Bone marrow (tissue), 2 donors: ENCODE results near the gene AMMECR1.

Source experiments
- DNase-seq, 2 donors: peaks; one replicate each; lab custom pipeline; 2025; lab: John Stamatoyannopoulos, UW

Gene AMMECR1

DNA sequence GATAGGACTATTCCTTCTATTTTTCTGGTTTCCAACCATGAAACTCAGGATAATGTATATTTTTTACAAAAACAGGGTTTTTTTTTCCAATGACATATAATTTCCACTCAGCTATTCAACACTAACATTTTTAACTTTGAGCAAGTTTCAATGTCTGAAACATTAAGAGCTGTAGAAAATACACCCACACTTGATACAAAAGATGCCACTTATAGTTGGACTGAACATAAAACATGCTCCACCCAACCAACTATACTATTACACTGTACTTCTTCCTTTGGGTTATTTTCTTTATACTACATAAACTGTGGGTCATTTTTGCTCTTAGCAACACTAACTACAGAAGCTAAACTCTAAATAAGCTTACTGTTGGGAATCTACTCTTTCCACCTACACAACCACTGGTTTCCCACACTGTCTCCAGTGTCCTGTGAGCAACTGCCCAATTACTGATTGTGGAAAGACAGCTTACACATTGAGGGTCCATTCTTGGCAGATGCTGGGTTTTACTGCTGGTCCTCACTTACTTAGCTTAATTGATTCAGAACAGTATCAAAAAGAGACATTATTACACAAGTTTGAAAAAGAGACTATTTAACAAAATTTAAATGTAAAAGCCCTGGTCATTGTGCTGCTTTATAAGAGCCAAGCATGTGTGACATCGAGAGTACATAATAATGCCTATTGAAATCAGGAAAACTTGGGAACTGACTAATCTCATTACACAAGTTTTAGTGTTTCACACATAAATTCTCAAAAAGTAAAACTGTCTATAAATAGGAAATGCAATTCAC, 6.3 kb downstream of the AMMECR1 start:
- no peak for DNase-seq

GRCh38 chrX:110310896-110311295, 7.0 kb downstream of the AMMECR1 start:
- DNase-seq: no peak

- DNase-seq: no peak
These were observed 7.7 kb downstream of the AMMECR1 start for GRCh38 chrX:110310000-110310790.

GRCh38 chrX:110308220-110308619, 9.7 kb downstream of the AMMECR1 start:
- DNase-seq: no peak

DNA sequence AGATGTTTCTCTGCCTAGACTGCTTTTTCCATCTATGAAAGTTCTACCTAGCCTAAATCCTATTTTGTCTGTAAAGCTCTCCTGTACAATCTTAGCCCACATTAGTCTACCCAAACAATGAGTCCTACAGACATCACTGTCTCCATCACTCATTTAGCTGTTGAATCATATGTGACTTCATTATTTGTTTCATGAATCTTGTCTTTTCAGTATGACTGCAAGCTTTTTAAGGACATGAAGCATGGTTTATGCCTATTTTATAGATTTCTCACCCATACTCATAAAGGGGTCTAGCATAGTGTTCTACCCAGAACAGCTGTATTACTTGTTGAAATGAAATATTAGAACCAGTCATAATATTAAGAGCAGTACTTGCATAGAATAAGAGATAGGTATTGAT, 13.0 kb downstream of the AMMECR1 start:
- DNase-seq: no peak

GRCh38 chrX:110304371-110304770, 13.5 kb downstream of the AMMECR1 start:
- DNase-seq: no peak

GRCh38 chrX:110302975-110303374, 14.9 kb downstream of the AMMECR1 start:
- DNase-seq: no peak

DNA sequence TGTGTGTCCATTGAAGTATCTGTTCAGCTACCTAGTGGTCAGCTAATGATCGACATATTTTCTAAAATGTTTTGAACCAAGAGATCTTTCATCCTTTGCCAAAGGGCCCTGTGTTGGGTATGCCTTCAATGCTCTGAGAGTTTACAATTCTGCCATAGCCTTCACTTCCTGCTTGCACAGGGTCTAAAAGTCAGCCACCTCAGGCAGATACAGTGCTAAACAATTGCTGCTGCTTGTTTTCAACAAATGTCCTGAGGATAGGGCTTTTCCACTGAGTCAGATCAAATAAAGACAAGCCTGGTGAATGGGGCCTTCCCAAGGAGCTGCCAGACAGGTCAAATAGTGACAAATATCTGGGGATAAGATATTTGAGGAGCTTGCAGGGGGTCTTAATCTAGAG, 16.7 kb downstream of the AMMECR1 start:
- no peak for DNase-seq

DNA sequence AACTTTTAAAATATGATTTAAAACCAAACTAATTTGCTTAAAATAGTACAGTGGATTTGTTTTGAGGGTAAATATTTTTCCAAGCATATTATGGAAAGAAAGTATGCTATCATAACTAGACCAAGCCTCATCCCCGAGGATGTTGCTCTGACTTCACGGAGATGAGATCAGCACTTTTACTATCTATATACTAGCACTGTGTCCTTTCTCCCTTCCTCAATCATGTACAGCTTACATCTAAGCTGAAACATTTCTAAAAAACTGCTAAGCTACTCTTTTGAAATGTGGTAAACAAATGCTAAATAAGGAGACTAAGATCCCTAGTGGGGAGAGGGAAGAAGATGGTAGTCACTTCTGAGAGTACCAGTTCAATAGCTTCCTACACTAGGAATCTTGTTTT, 23.8 kb downstream of the AMMECR1 start:
- no peak for DNase-seq

DNA sequence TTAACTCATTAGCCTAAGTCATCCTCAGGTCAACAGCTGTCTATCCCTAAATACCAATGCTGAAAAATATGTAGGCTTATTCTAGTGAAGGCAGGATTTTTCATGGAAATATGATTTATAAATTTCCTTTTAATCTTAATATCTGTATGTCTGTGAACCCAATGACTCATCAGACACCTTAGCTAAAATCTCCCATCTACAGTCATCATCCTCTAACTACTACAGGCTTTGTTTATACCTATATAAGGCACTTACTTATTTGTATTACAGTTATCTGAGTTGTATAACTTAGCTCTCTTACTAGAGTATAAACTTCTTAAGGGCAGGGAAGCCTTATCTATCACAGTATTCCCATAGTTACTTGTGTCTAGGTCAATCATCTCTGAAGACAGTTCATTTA, 24.2 kb downstream of the AMMECR1 start:
- DNase-seq: no peak

- DNase-seq: no peak
These were observed 30.3 kb downstream of the AMMECR1 start for GRCh38 chrX:110287605-110288004.

DNA sequence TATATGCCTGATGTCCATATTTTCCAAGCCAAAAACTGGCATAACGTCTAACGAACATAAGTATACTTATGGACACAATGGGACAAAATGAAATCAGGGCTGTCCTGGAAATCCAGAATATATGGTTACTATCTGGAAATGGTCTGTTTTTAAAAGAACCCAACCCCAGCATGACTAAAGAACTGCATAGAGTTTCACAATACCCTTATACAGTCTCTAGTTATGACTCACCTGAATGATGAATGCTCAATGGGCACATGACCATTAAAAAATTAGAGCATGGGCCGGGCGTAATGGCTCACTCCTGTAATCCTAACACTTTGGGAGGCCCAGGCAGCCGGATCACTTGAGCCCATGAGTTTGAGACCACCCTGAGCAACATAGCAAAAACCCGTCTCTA, 31.8 kb downstream of the AMMECR1 start:
- DNase-seq: no peak

GRCh38 chrX:110284159-110284558, 33.7 kb downstream of the AMMECR1 start:
- DNase-seq: no peak

- DNase-seq: no peak
These were observed 35.0 kb downstream of the AMMECR1 start for GRCh38 chrX:110282922-110283321.

- no peak for DNase-seq
These were observed 36.5 kb downstream of the AMMECR1 start for GRCh38 chrX:110281377-110281776.

- DNase-seq: no peak
These were observed 36.9 kb downstream of the AMMECR1 start for GRCh38 chrX:110280954-110281353.

DNA sequence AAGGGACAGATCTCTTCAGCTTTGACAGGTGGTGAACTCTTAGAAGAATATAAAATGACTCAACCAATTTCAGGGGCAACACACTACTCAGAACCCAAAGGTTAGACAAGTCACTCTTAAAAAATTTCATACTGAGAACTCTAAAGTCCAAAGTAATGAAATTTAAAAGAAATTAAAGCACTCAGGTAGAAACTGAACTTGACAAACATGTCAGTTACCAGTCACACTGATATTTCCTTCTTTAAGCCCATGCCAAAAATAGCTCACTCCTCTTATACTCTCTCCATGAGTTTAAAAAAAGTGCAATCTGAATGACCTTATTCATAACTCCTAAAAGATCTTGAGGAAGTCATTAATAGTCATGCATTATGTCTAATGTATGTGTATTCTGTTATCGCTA, 40.3 kb downstream of the AMMECR1 start:
- no peak for DNase-seq

- DNase-seq: no peak
These were observed 41.1 kb downstream of the AMMECR1 start for GRCh38 chrX:110276778-110277177.

GRCh38 chrX:110268886-110269285, 49.0 kb downstream of the AMMECR1 start:
- no peak for DNase-seq

DNA sequence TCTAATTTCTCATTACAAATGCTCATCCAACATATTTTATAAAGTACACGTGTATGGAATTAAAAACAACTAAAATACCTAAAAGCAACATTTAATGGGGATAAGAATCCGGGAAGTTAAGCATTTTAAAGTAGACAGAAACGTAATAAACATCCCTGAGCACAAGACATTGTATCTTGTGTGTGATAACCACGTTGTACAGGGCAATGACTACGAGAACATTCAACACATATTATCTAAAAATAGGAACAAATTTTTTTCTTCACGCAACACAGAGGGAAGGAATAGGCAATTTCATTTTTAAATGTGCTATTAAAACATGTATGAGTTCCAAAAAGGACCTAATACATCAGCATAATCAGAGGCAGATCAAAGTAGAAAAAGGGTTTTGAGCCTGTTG, 49.5 kb downstream of the AMMECR1 start:
- no peak for DNase-seq

- peak in 1 of 2 donors; percentile 23 for DNase-seq
These were observed 50.0 kb downstream of the AMMECR1 start for GRCh38 chrX:110267874-110268273.

DNA sequence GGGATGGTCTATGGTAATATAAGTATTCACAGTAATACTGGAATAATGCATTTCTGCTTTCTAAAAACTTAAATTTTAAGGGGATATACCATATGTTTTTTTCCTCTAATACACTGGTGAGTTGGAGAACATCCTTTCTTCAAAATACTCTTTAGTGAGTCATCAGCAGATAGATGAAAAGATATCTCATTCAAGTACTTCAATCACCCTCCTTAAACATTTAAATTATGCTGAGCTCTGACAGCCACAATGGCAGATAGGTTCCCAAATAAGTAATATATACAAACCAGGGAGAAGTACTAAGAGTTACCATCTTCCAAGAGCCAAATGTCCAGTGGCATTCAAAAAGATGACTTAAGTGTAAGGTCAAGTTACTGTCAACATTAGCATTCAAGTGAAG, 52.2 kb downstream of the AMMECR1 start:
- no peak for DNase-seq

DNA sequence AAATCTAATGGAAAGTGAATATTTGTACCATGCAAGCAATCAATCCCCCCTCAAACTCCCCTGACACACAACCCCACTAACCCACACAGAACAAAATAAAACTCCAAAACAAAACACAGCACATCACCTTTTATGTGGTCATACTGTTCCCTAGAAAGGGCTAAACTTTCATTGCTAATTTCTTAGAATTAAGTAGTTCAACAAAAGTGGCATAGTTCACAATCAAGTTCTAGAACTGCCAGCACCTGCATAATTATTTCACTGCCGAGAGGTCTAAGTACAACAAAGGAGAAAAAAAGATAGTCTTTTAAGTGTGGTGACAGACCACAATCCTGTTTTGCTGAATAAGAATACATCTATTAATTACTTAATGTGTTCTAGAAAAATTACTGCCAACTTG, 58.8 kb downstream of the AMMECR1 start:
- DNase-seq: no peak
